ENCODE data around the gene NMD3.

DNA sequence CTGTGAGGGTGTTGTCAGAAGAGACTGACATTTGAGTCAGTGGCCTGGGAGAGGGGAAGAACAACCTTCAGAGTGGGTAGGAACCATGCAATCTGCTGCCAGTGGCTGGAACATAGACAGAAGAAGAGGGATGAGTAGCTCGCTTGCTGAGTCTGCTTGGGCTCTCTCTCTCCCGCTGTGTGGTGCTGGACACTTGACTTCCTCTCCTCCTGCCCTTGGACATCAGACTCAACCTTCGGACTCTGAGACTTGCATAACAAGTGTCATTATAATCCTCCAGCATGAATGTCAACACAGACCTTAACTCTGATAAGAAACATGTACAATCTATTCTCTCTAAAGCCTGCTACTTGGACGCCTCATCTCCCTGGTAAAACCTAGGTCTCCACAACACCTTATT, 5.9 kb upstream of the NMD3 start:
- TF ChIP-seq, protein P1, sequence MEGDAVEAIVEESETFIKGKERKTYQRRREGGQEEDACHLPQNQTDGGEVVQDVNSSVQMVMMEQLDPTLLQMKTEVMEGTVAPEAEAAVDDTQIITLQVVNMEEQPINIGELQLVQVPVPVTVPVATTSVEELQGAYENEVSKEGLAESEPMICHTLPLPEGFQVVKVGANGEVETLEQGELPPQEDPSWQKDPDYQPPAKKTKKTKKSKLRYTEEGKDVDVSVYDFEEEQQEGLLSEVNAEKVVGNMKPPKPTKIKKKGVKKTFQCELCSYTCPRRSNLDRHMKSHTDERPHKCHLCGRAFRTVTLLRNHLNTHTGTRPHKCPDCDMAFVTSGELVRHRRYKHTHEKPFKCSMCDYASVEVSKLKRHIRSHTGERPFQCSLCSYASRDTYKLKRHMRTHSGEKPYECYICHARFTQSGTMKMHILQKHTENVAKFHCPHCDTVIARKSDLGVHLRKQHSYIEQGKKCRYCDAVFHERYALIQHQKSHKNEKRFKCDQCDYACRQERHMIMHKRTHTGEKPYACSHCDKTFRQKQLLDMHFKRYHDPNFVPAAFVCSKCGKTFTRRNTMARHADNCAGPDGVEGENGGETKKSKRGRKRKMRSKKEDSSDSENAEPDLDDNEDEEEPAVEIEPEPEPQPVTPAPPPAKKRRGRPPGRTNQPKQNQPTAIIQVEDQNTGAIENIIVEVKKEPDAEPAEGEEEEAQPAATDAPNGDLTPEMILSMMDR (IDR thresholded peaks at IDR 0.05) = no peak
- TF ChIP-seq POLR2A (IDR thresholded peaks at IDR 0.05) (no peak), EP300 (IDR thresholded peaks at IDR 0.05) (no peak)

Data from upper lobe of left lung (tissue), 4 donors.